ENCODE data around the gene RASIP1.

- TF ChIP-seq CTCF (conservative IDR thresholded peaks at IDR 0.05; ENCODE audit: low read length) (no peak), EZH2phosphoT487 (IDR thresholded peaks at IDR 0.05; ENCODE audit: borderline replicate concordance) (no peak)
These were observed 11.6 kb upstream of the RASIP1 start for GRCh38 chr19:48751845-48752495.

Measured in Loucy (cell line).